Psoas muscle (tissue), 8 donors: ENCODE measurements around the gene RNASE11. TPM values are rescaled to one million over a fixed set of nuclear protein-coding genes. Genes with fewer than 3 reads are reported as not detected.

Source experiments
- ATAC-seq, 4 donors: fragments of 200-7000 bp; cut with Tn5 transposase; one replicate each; pipeline ENCODE4 v1.9.1; 2020; ENCODE audit warnings: moderate library complexity in 3 of 4, mild to moderate bottlenecking in 2 of 4
- DNase-seq, 2 donors: peaks; one replicate each; pipeline ENCODE4 v3.0.0-alpha.2; 2020
- H3K27ac ChIP-seq: fragments of 200-600 bp; one replicate; pipeline ENCODE4 v1.8.0; 2022
- H3K27me3 ChIP-seq, 3 donors: fragments of 200-600 bp in 1 of 3; one replicate each; pipeline versions ENCODE4 v1.6.1 to v1.8.0; 2013 to 2022; ENCODE audit warnings: low read length in 2 of 3, mild to moderate bottlenecking in 2 of 3, moderate library complexity in 1 of 3; ENCODE audit not compliant: insufficient read depth in 3 of 3
- H3K36me3 ChIP-seq, 2 donors: fragments of 200-600 bp in 1 of 2; one replicate each; pipeline versions ENCODE4 v1.6.1 to v1.8.0; 2013 to 2022; ENCODE audit warnings: low read depth in 1 of 2, mild to moderate bottlenecking in 1 of 2, moderate library complexity in 1 of 2; ENCODE audit not compliant: insufficient read depth in 1 of 2
- H3K4me1 ChIP-seq: fragments of 200-600 bp; one replicate; pipeline ENCODE4 v1.8.0; 2022
- H3K4me3 ChIP-seq: fragments of 200-600 bp; one replicate; pipeline ENCODE4 v1.8.0; 2022; ENCODE audit warnings: mild to moderate bottlenecking
- H3K9me3 ChIP-seq: fragments of 200-600 bp; one replicate; pipeline ENCODE4 v1.8.0; 2022
- WGBS, 3 donors: extraction: QIAGEN DNeasy Blood & Tissue Kit; methylation state at CpG; one replicate each; pipeline versions ENCODE4 v1.1.6 to v1.1.7; 2013; 5-methylcytosine and 5-hydroxymethylcytosine counted together
- intact Hi-C, 2 donors: fragments of 100-400 bp; cut with DNase I; formaldehyde crosslinking; loops; one replicate each; pipeline versions ENCODE4 v1.11.0 to v1.14.2; 2022
- polyA plus RNA-seq, 3 donors: library from polyadenylated mRNA; stranded (reverse); fragments of 200-250 nt; gene quantifications; one replicate each; pipeline ENCODE4 v1.2.3, GENCODE V29; 2013
- total RNA-seq, 4 donors: library from RNA; stranded (reverse); fragmentation: NEBNext Ultra II Directional in 2 of 4; extraction: Animal tissue kit (Norgen Biotek cat#: 25700) in 2 of 4; gene quantifications; one replicate each; pipeline versions ENCODE4 v1.2.1 to v1.2.4, GENCODE V29; 2021 to 2023
- TF ChIP-seq, protein P1 (sequence below): fragments of 200-600 bp; IDR thresholded peaks from one replicate; pipeline ENCODE4 v1.8.0; 2022; ENCODE audit warnings: antibody characterized with exemption
- donor health status: healthy with polysubstance abuse.
- donor health status: DM: no; HTN: no; CAD: no; lungs with moderate emphysema.
- donor health status: Bipolar disorder and iron deficiency.
- donor health status: healthy.
- donor health status: DM: yes; HTN: yes; CAD: no.
- donor health status: DM: no; HTN: no; CAD: no.
- donor health status: DM: no; HTN: no; CAD: no.
- donor health status: DM: yes; HTN: yes; CAD: no.

Gene RNASE11
- total and polyA plus RNA-seq, 7 donors = not detected

DNA sequence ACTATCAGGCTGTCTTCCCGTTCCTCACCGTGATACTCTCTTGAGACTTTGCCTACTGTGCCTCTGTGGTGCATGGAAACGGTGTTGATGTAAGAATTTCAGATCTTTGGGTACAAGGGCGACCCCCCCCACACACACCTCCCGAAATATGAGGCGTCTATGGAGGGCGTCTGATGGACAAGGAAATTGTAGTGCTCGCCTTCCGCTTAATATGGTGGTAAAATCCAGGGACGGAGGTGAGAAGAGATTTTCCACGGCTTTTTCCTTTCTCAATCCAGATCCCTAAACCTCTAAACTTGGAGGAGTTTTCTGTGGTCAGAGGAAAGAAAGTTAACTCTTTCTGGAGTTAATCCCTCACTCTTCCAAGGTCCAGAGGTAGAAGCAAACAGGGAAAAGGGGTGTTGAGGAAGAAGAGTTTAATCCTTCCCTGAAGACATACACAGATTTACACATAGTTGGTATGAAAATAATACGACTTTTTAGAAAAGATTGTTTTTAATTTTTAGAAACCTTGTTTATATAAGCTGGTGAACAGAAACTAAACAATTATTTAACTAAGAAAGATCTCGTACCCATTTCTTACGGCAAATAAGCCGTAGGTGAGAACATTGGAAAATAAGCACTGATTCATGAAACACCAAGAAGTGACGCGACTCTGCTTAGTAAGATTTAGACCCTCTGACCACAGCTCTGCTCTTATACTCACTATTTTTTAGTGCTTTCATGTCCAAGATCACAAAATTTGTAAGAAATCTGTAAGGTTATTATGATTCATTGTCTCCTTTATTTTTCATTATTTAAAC, 26.4 kb upstream of the RNASE11 start:
- Histone ChIP-seq H3K4me3 (peak overlapping the region; percentile 74), H3K27ac (peak overlapping the region; percentile 62), H3K27me3 (no peaks in the 10 kb centered on the region), H3K4me1 (peaks cover 29% of the 10 kb centered on the region), H3K36me3 (no peaks in the 10 kb centered on the region), H3K9me3 (no peaks in the 10 kb centered on the region)
- DNase-seq = no peak
- WGBS, 3 donors = 15 to 18% (median 17%) methylated on average over 17 of the region's 17 CpGs
- TF ChIP-seq, protein P1, sequence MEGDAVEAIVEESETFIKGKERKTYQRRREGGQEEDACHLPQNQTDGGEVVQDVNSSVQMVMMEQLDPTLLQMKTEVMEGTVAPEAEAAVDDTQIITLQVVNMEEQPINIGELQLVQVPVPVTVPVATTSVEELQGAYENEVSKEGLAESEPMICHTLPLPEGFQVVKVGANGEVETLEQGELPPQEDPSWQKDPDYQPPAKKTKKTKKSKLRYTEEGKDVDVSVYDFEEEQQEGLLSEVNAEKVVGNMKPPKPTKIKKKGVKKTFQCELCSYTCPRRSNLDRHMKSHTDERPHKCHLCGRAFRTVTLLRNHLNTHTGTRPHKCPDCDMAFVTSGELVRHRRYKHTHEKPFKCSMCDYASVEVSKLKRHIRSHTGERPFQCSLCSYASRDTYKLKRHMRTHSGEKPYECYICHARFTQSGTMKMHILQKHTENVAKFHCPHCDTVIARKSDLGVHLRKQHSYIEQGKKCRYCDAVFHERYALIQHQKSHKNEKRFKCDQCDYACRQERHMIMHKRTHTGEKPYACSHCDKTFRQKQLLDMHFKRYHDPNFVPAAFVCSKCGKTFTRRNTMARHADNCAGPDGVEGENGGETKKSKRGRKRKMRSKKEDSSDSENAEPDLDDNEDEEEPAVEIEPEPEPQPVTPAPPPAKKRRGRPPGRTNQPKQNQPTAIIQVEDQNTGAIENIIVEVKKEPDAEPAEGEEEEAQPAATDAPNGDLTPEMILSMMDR = no peak
- ATAC-seq = peak in 1 of 4 donors; percentile 2
- intact Hi-C loops = loop anchor here in 1 of 2 donors (5.0 to 10.0 kb wide), 2 partner anchors 243 to 361 kb away; no protein-coding TSS in a partner anchor

GRCh38 chr14:20613094-20614037, 25.6 kb upstream of the RNASE11 start:
- no peaks in the 10 kb centered on the region for H3K9me3 ChIP-seq
- intact Hi-C loops = loop anchor here in 1 of 2 donors (1.0 to 10.0 kb wide), 4 partner anchors 68 to 361 kb away; partner anchors contain the start of gene TEP1
- peak; percentile 78 to 85 for DNase-seq
- H3K4me1 ChIP-seq = peaks cover 29% of the 10 kb centered on the region
- TF ChIP-seq, protein P1 = peak; percentile 68
- H3K36me3 ChIP-seq = no peaks in the 10 kb centered on the region
- WGBS, 3 donors = 0 to 1% (median 0%) methylated on average over 34 of the region's 34 CpGs
- ATAC-seq = peak; percentile 78 to 84 (median 80)
- H3K4me3 ChIP-seq = peak overlapping the region; percentile 74
- peak overlapping the region; percentile 62 for H3K27ac ChIP-seq
- H3K27me3 ChIP-seq = no peaks in the 10 kb centered on the region

GRCh38 chr14:20612403-20612802, 24.6 kb upstream of the RNASE11 start:
- TF ChIP-seq, protein P1 = no peak
- Histone ChIP-seq H3K9me3 (no peaks in the 10 kb centered on the region), H3K27me3 (no peaks in the 10 kb centered on the region), H3K4me1 (peaks cover 29% of the 10 kb centered on the region), H3K4me3 (peak overlapping the region; percentile 74), H3K27ac (peak overlapping the region; percentile 62), H3K36me3 (no peaks in the 10 kb centered on the region)
- intact Hi-C loops = loop anchor here in 1 of 2 donors (2.0 to 10.0 kb wide), 3 partner anchors 200 to 362 kb away; partner anchors contain the start of gene TEP1
- DNase-seq (no peak), ATAC-seq (no peak)
- 35 to 46% (median 45%) methylated on average over 5 of the region's 5 CpGs for WGBS, 3 donors

DNA sequence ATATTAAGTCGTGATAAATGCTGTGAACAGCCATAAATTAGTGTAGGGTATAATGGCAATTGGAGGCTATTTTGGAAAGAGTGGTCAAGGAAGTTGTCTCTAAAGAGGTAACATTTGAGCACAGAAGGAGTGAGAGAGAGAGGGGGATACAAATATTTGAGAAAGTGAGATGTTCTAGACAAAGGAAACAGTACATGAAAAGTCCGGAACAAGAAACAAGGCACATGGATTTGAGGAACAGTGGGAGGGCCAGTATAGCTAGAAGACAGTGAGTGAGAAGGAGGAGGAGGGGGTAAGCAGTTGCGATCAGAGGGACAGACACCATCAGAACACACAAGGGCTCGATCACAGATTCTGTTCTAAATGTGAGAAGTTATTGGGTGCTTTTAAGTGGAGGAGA, 23.5 kb upstream of the RNASE11 start:
- Histone ChIP-seq H3K4me3 (peak overlapping the region; percentile 84), H3K27ac (no peak overlapping the region), H3K36me3 (no peaks in the 10 kb centered on the region), H3K4me1 (peaks cover 29% of the 10 kb centered on the region), H3K27me3 (no peaks in the 10 kb centered on the region), H3K9me3 (no peaks in the 10 kb centered on the region)
- TF ChIP-seq, protein P1 = no peak
- DNase-seq (no peak), ATAC-seq (no peak)
- WGBS, 3 donors = 33 to 50% (median 42%) methylated on average over 4 of the region's 4 CpGs
- intact Hi-C loops = loop anchor here in 1 of 2 donors (1.0 to 10.0 kb wide), 3 partner anchors 246 to 364 kb away; partner anchors contain the start of gene TTC5
